Immature natural killer cell (primary cell): ENCODE measurements around the gene CCDC120. TPM values are rescaled to one million over a fixed set of nuclear protein-coding genes. Genes with fewer than 3 reads are reported as not detected.
A peak's percentile ranks its signal among the peaks of the same experiment; 100 is the strongest.

Experiments used
- DNase-seq, 3 donors: peaks; one replicate each; pipeline ENCODE4 v3.0.0; 2022; ENCODE audit warnings: mixed read lengths in 1 of 3
- H3K27ac Mint-ChIP-seq, 6 donors: one replicate each; pipeline ENCODE4 v1.8.0; 2020; ENCODE audit warnings: mixed read lengths in 6 of 6, mild to moderate bottlenecking in 5 of 6, inconsistent platforms in 4 of 6, moderate library complexity in 3 of 6
- H3K27me3 Mint-ChIP-seq, 3 donors: one replicate each; pipeline ENCODE4 v1.8.0; 2020 to 2021; ENCODE audit warnings: low read depth in 3 of 3, mild to moderate bottlenecking in 3 of 3, mixed read lengths in 3 of 3, moderate library complexity in 3 of 3, inconsistent platforms in 1 of 3
- H3K36me3 Mint-ChIP-seq, 3 donors: one replicate each; pipeline ENCODE4 v1.8.0; 2020; ENCODE audit warnings: mixed read lengths in 3 of 3, inconsistent platforms in 2 of 3, mild to moderate bottlenecking in 2 of 3
- H3K4me1 Mint-ChIP-seq, 2 donors: one replicate each; pipeline ENCODE4 v1.8.0; 2020; ENCODE audit warnings: inconsistent platforms in 2 of 2, mild to moderate bottlenecking in 2 of 2, mixed read lengths in 2 of 2, moderate library complexity in 1 of 2
- H3K4me3 Mint-ChIP-seq, 5 donors: one replicate each; pipeline ENCODE4 v1.8.0; 2020; ENCODE audit warnings: mild to moderate bottlenecking in 5 of 5, mixed read lengths in 5 of 5, inconsistent platforms in 3 of 5, moderate library complexity in 3 of 5
- H3K9me3 Mint-ChIP-seq, 6 donors: one replicate each; pipeline ENCODE4 v1.8.0; 2020; ENCODE audit warnings: mild to moderate bottlenecking in 6 of 6, mixed read lengths in 6 of 6, inconsistent platforms in 4 of 6, moderate library complexity in 3 of 6
- polyA plus RNA-seq, 3 donors: library from polyadenylated mRNA; unstranded; fragments of 300-500 nt; fragmentation: Illumina TruSeq; gene quantifications; one replicate each; pipeline ENCODE4 v1.2.3, GENCODE V29; 2021

CCDC120 gene
- 1 to 10 TPM in 1 of 3 donors, under 1 TPM in 2; 0.49 to 1.3 (median 0.50) TPM for polyA plus RNA-seq

GRCh38 chrX:49058794-49059193 lies at the start of gene CCDC120:
Gene CCDC120, plus strand, starts transcription at chrX:49058999. Its CDS starts 3,043 bp downstream, at chrX:49062042.
- no peak for DNase-seq
- Mint-ChIP-seq H3K4me3 (no peak within 1 kb of the TSS), H3K4me1 (peaks cover 15 to 21% of the 10 kb centered on the region in 2 donors), H3K27ac (peak within 1 kb of the TSS in 1 of 6 donors; percentile 42), H3K27me3 (peaks cover 1 to 3% (median 2%) of the 10 kb centered on the region in 3 donors), H3K36me3 (no peaks in the 10 kb centered on the region), H3K9me3 (no peaks in the 10 kb centered on the region)

GRCh38 chrX:49019050-49019449 lies 39.7 kb upstream of the CCDC120 start:
- Mint-ChIP-seq H3K36me3 (no peaks in the 10 kb centered on the region), H3K4me3 (no peak overlapping the region), H3K4me1 (no peaks in the 10 kb centered on the region), H3K27ac (no peak overlapping the region), H3K9me3 (no peaks in the 10 kb centered on the region), H3K27me3 (no peaks in the 10 kb centered on the region)
- DNase-seq = no peak

GRCh38 chrX:49019599-49020249 lies 39.1 kb upstream of the CCDC120 start:
- Mint-ChIP-seq H3K9me3 (no peaks in the 10 kb centered on the region), H3K27me3 (peaks cover 0 to 3% (median 0%) of the 10 kb centered on the region in 3 donors)

GRCh38 chrX:49029876-49030275 lies 28.9 kb upstream of the CCDC120 start:
- H3K4me1 Mint-ChIP-seq = no peaks in the 10 kb centered on the region
- H3K27ac Mint-ChIP-seq = peak overlapping the region in 1 of 6 donors; percentile 17
- no peaks in the 10 kb centered on the region for H3K9me3 Mint-ChIP-seq
- no peak overlapping the region for H3K4me3 Mint-ChIP-seq
- peaks cover 4 to 8% (median 4%) of the 10 kb centered on the region in 3 donors for H3K36me3 Mint-ChIP-seq
- H3K27me3 Mint-ChIP-seq = peaks cover 0 to 5% (median 0%) of the 10 kb centered on the region in 3 donors
- no peak for DNase-seq

More at GRCh38 chrX:49019599-49020249, 39.1 kb upstream of the CCDC120 start:
- no peaks in the 10 kb centered on the region for H3K4me1 Mint-ChIP-seq
- no peak overlapping the region for H3K4me3 Mint-ChIP-seq
- no peak overlapping the region for H3K27ac Mint-ChIP-seq
- no peak for DNase-seq
- no peaks in the 10 kb centered on the region for H3K36me3 Mint-ChIP-seq

- DNase-seq = no peak
- Mint-ChIP-seq H3K27ac (no peak overlapping the region), H3K27me3 (peaks cover 0 to 5% (median 0%) of the 10 kb centered on the region in 3 donors), H3K4me3 (no peak overlapping the region), H3K9me3 (no peaks in the 10 kb centered on the region), H3K36me3 (peaks cover 4 to 8% (median 4%) of the 10 kb centered on the region in 3 donors), H3K4me1 (no peaks in the 10 kb centered on the region)
Observed at GRCh38 chrX:49030283-49030682, 28.5 kb upstream of the CCDC120 start.

- peak overlapping the region in 1 of 6 donors; percentile 5 for H3K27ac Mint-ChIP-seq
- peaks cover 0 to 7% (median 4%) of the 10 kb centered on the region in 3 donors for H3K36me3 Mint-ChIP-seq
- H3K27me3 Mint-ChIP-seq = peaks cover 0 to 3% (median 0%) of the 10 kb centered on the region in 3 donors
- H3K4me3 Mint-ChIP-seq = no peak overlapping the region
- H3K9me3 Mint-ChIP-seq = no peaks in the 10 kb centered on the region
- DNase-seq = no peak
- H3K4me1 Mint-ChIP-seq = peaks cover 32 to 33% of the 10 kb centered on the region in 2 donors
Observed at GRCh38 chrX:49037883-49038475, 20.8 kb upstream of the CCDC120 start.

GRCh38 chrX:49039598-49040375 lies 19.0 kb upstream of the CCDC120 start:
- DNase-seq = peak in 2 of 3 donors; percentile 10 to 21
- H3K4me1 Mint-ChIP-seq = peaks cover 39 to 40% of the 10 kb centered on the region in 2 donors

GRCh38 chrX:49040376-49040955 lies 18.3 kb upstream of the CCDC120 start:
- Mint-ChIP-seq H3K4me3 (peak overlapping the region in 2 of 5 donors; percentile 3 to 26), H3K27ac (peak overlapping the region in 5 of 6 donors; percentile 21 to 73 (median 55)), H3K4me1 (peaks cover 39 to 40% of the 10 kb centered on the region in 2 donors), H3K36me3 (peaks cover 0 to 4% (median 0%) of the 10 kb centered on the region in 3 donors), H3K9me3 (no peaks in the 10 kb centered on the region), H3K27me3 (peaks cover 0 to 10% (median 6%) of the 10 kb centered on the region in 3 donors)
- DNase-seq = no peak

More at GRCh38 chrX:49039598-49040375, 19.0 kb upstream of the CCDC120 start:
- H3K4me3 Mint-ChIP-seq = peak overlapping the region in 2 of 5 donors; percentile 26 to 33
- H3K27ac Mint-ChIP-seq = peak overlapping the region; percentile 21 to 80 (median 54)
- peaks cover 0 to 10% (median 6%) of the 10 kb centered on the region in 3 donors for H3K27me3 Mint-ChIP-seq
- peaks cover 0 to 4% (median 0%) of the 10 kb centered on the region in 3 donors for H3K36me3 Mint-ChIP-seq
- H3K9me3 Mint-ChIP-seq = no peaks in the 10 kb centered on the region

- no peaks in the 10 kb centered on the region for H3K9me3 Mint-ChIP-seq
- DNase-seq = no peak
- peaks cover 2 to 10% (median 6%) of the 10 kb centered on the region in 3 donors for H3K27me3 Mint-ChIP-seq
- peak overlapping the region; percentile 87 to 97 (median 92) for H3K27ac Mint-ChIP-seq
- H3K4me3 Mint-ChIP-seq = peak overlapping the region; percentile 82 to 88 (median 86)
- peaks cover 39 to 40% of the 10 kb centered on the region in 2 donors for H3K4me1 Mint-ChIP-seq
- peaks cover 0 to 4% (median 0%) of the 10 kb centered on the region in 3 donors for H3K36me3 Mint-ChIP-seq
Observed at GRCh38 chrX:49041744-49042580, 16.8 kb upstream of the CCDC120 start.

- H3K27ac Mint-ChIP-seq = peak overlapping the region; percentile 87 to 97 (median 92)
- peaks cover 39 to 40% of the 10 kb centered on the region in 2 donors for H3K4me1 Mint-ChIP-seq
- H3K27me3 Mint-ChIP-seq = peaks cover 2 to 10% (median 6%) of the 10 kb centered on the region in 3 donors
- DNase-seq = no peak
- peaks cover 0 to 4% (median 0%) of the 10 kb centered on the region in 3 donors for H3K36me3 Mint-ChIP-seq
- H3K9me3 Mint-ChIP-seq = no peaks in the 10 kb centered on the region
- H3K4me3 Mint-ChIP-seq = peak overlapping the region; percentile 82 to 88 (median 86)
Observed at GRCh38 chrX:49042581-49043219, 16.1 kb upstream of the CCDC120 start.

GRCh38 chrX:49043220-49043986 lies 15.4 kb upstream of the CCDC120 start, which contains the start of gene TFE3:
Gene TFE3, minus strand, starts transcription at chrX:49043357. Its CDS starts 131 bp downstream, at chrX:49043226.
- Mint-ChIP-seq H3K36me3 (peaks cover 0 to 4% (median 0%) of the 10 kb centered on the region in 3 donors), H3K27ac (peak within 1 kb of the TSS; percentile 87 to 97 (median 92)), H3K4me1 (peaks cover 39 to 40% of the 10 kb centered on the region in 2 donors), H3K27me3 (peaks cover 4 to 10% (median 6%) of the 10 kb centered on the region in 3 donors), H3K9me3 (no peaks in the 10 kb centered on the region), H3K4me3 (peak within 1 kb of the TSS; percentile 82 to 88 (median 86))
- peak; percentile 94 to 97 (median 96) for DNase-seq
